A549 (cell line): ENCODE measurements around the gene DCBLD1. TPM values are rescaled to one million over a fixed set of nuclear protein-coding genes. Genes with fewer than 3 reads are reported as not detected.

Experiments used
- ATAC-seq, 2 experiments: fragments of 200-7000 bp in 1 of 2; fragments of >200 bp in 1 of 2; cut with Nextera tagmentation in 1 of 2; cut with Tn5 transposase in 1 of 2; 3 replicates each; pipeline versions ENCODE4 v1.8.0 to v1.9.1; 2018 to 2020; ENCODE audit warnings: mild to moderate bottlenecking in 1 of 2, moderate library complexity in 1 of 2
- CTCF ChIA-PET: fragments of 300-600 bp; sonication (Branson Sonifier 250); formaldehyde crosslinking; extraction: SDS; loops from one replicate; lab custom pipeline; 2021; ENCODE audit warnings: antibody characterized with exemption, inconsistent platforms; lab: Yijun Ruan, JAX
- POLR2A ChIA-PET: fragments of 350-600 bp; formaldehyde crosslinking; extraction: SDS; loops from one replicate; lab custom pipeline; 2021; ENCODE audit warnings: antibody characterized with exemption, inconsistent platforms; lab: Yijun Ruan, JAX
- DNase-seq, 2 experiments: peaks; one replicate each; pipeline versions ENCODE4 v3.0.0 to v3.0.0-alpha.2; 2011 to 2016; ENCODE audit warnings: low read depth in 1 of 2, low spot score in 1 of 2
- FAIRE-seq: peaks from 2 replicates; lab custom pipeline; 2011; peaks lifted over from hg19 to GRCh38; lab: Jason Lieb, UNC
- H3K27ac ChIP-seq, 2 experiments: fragments of >200 bp; sonication (Bioruptor Twin); formaldehyde crosslinking; 3 replicates each; pipeline ENCODE4 v1.5.1; 2016 to 2017
- H3K4me1 ChIP-seq: fragments of >200 bp; sonication (Bioruptor Twin); formaldehyde crosslinking; 3 replicates; pipeline ENCODE4 v1.6.1; 2016
- H3K4me2 ChIP-seq: fragments of >200 bp; sonication (Bioruptor Twin); formaldehyde crosslinking; 3 replicates; pipeline ENCODE4 v1.6.1; 2016
- H3K4me3 ChIP-seq: fragments of >200 bp; sonication (Bioruptor Twin); formaldehyde crosslinking; 3 replicates; pipeline ENCODE4 v1.5.1; 2016
- H3K9me3 ChIP-seq: fragments of >200 bp; sonication (Bioruptor Twin); formaldehyde crosslinking; 3 replicates; pipeline ENCODE4 v1.6.1; 2016
- CBX2 ChIP-seq: fragments of 200-600 bp; sonication (generic); IDR thresholded peaks from 2 replicates; pipeline ENCODE4 v1.6.1; 2016; ENCODE audit warnings: low read depth, mild to moderate bottlenecking, borderline replicate concordance
- CHD4 ChIP-seq: fragments of 200-600 bp; sonication (generic); IDR thresholded peaks from 2 replicates; pipeline ENCODE4 v1.6.1; 2016; ENCODE audit warnings: antibody characterized with exemption, mild to moderate bottlenecking, borderline replicate concordance
- EHMT2 ChIP-seq: fragments of 200-600 bp; sonication (generic); IDR thresholded peaks from 2 replicates; pipeline ENCODE4 v1.6.1; 2016; ENCODE audit warnings: antibody characterized with exemption, low read depth, mild to moderate bottlenecking, moderate library complexity
- ESRRA ChIP-seq: fragments of 150-350 bp; IDR thresholded peaks from 2 replicates; pipeline ENCODE4 v1.6.1; 2014; ENCODE audit warnings: mild to moderate bottlenecking, low read length, borderline replicate concordance
- FOSB ChIP-seq: fragments of 250-450 bp; sonication (Bioruptor Pico); IDR thresholded peaks from 2 replicates; pipeline ENCODE4 v1.5.0; 2020; ENCODE audit warnings: mild to moderate bottlenecking, moderate library complexity
- FOSL2 ChIP-seq, 2 experiments: fragments of 450-650 bp in 1 of 2; fragments of >200 bp in 1 of 2; sonication (Bioruptor Twin) in 1 of 2; formaldehyde crosslinking; IDR thresholded peaks; 2 replicates each; pipeline versions ENCODE4 v1.5.0 to v1.6.1; 2016 to 2020; ENCODE audit warnings: mild to moderate bottlenecking in 1 of 2, moderate library complexity in 1 of 2
- FOXS1 ChIP-seq: fragments of 250-450 bp; sonication (Bioruptor Pico); IDR thresholded peaks from 2 replicates; pipeline ENCODE4 v1.5.0; 2020; ENCODE audit warnings: mild to moderate bottlenecking, moderate library complexity
- HDAC2 ChIP-seq: fragments of 200-600 bp; sonication (generic); IDR thresholded peaks from 2 replicates; pipeline ENCODE4 v1.6.1; 2016
- HOXA7 ChIP-seq: fragments of 250-450 bp; sonication (Bioruptor Pico); IDR thresholded peaks from 2 replicates; pipeline ENCODE4 v1.5.0; 2020; ENCODE audit warnings: mild to moderate bottlenecking, moderate library complexity
- JUN ChIP-seq, 2 experiments: fragments of >200 bp; sonication (Bioruptor Twin); formaldehyde crosslinking; IDR thresholded peaks; 2 replicates in 1 of 2; 3 replicates in 1 of 2; pipeline ENCODE4 v1.6.1; 2016 to 2017
- JUNB ChIP-seq: fragments of >200 bp; sonication (Bioruptor Twin); formaldehyde crosslinking; IDR thresholded peaks from 2 replicates; pipeline ENCODE4 v1.6.1; 2016
- KDM1A ChIP-seq: fragments of 200-600 bp; sonication (generic); IDR thresholded peaks from 2 replicates; pipeline ENCODE4 v1.6.1; 2016; ENCODE audit warnings: low read depth, mild to moderate bottlenecking
- MAZ ChIP-seq: fragments of 150-350 bp; IDR thresholded peaks from 2 replicates; pipeline ENCODE4 v1.6.1; 2014; ENCODE audit warnings: antibody characterized with exemption, low read depth, low read length, borderline replicate concordance
- NPAS2 ChIP-seq: fragments of 250-450 bp; sonication (Bioruptor Pico); IDR thresholded peaks from 2 replicates; pipeline ENCODE4 v1.8.0; 2022; ENCODE audit warnings: mild to moderate bottlenecking, moderate library complexity, borderline replicate concordance
- PHF8 ChIP-seq: fragments of 200-600 bp; sonication (generic); IDR thresholded peaks from 2 replicates; pipeline ENCODE4 v1.6.1; 2016; ENCODE audit warnings: low read depth, mild to moderate bottlenecking, antibody characterized with exemption, moderate library complexity, borderline replicate concordance
- RAD21 ChIP-seq, 2 experiments: fragments of >200 bp in 1 of 2; sonication (Bioruptor Twin) in 1 of 2; formaldehyde crosslinking in 1 of 2; IDR thresholded peaks in 1 of 2; conservative IDR thresholded peaks in 1 of 2; 2 replicates in 1 of 2; 3 replicates in 1 of 2; pipeline ENCODE4 v1.6.1; 2012 to 2018; ENCODE audit warnings: inconsistent platforms in 1 of 2
- RCOR1 ChIP-seq: fragments of 150-350 bp; IDR thresholded peaks from 2 replicates; pipeline ENCODE4 v1.6.1; 2014; ENCODE audit warnings: antibody characterized with exemption, low read length, low read depth
- RNF2 ChIP-seq: fragments of 200-600 bp; sonication (generic); IDR thresholded peaks from 2 replicates; pipeline ENCODE4 v1.6.1; 2016; ENCODE audit warnings: low read depth, mild to moderate bottlenecking, antibody characterized with exemption, moderate library complexity, borderline replicate concordance
- SMC3 ChIP-seq: fragments of >200 bp; sonication (Bioruptor Twin); formaldehyde crosslinking; IDR thresholded peaks from 3 replicates; pipeline ENCODE4 v1.6.1; 2018; ENCODE audit warnings: inconsistent platforms
- TFCP2L1 ChIP-seq: fragments of 250-450 bp; sonication (Bioruptor Pico); IDR thresholded peaks from 2 replicates; pipeline ENCODE4 v1.5.0; 2021; ENCODE audit warnings: mild to moderate bottlenecking
- TP53 ChIP-seq: fragments of 250-450 bp; sonication (Bioruptor Pico); IDR thresholded peaks from 2 replicates; pipeline ENCODE4 v1.5.0; 2021; ENCODE audit warnings: mild to moderate bottlenecking, moderate library complexity
- WGBS: methylation state at CpG from one replicate; pipeline ENCODE4 v1.1.6; 2017; ENCODE audit errors: missing lambda C conversion rate; 5-methylcytosine and 5-hydroxymethylcytosine counted together
- polyA plus RNA-seq, 4 experiments: library from polyadenylated mRNA; depleted of rRNA in 3 of 4; stranded (reverse); fragments of >200 nt; fragmentation: RNase III in 1 of 4; extraction: RNeasy Plus Mini Kit Qiagen cat#74134 plus additional on column Dnase treatment in 1 of 4; gene quantifications; 2 replicates in 3 of 4; 3 replicates in 1 of 4; pipeline ENCODE4 v1.2.3, GENCODE V29; 2011 to 2017
- TF ChIP-seq, protein P1 (sequence below): IDR thresholded peaks from 2 replicates; pipeline ENCODE4 v1.6.1; 2012
- TF ChIP-seq, protein P2 (sequence below): fragments of >200 bp; sonication (Bioruptor Twin); formaldehyde crosslinking; IDR thresholded peaks from 2 replicates; pipeline ENCODE4 v1.6.1; 2016
- TF ChIP-seq, protein P3 (sequence below): fragments of 450-650 bp; IDR thresholded peaks from 2 replicates; pipeline ENCODE4 v1.6.1; 2014; ENCODE audit warnings: antibody characterized with exemption

The DCBLD1 gene
- polyA plus RNA-seq, 2 of the 4 experiments (the other 2 are of a cell fraction), result 49.1 to 60.4 TPM

DNA sequence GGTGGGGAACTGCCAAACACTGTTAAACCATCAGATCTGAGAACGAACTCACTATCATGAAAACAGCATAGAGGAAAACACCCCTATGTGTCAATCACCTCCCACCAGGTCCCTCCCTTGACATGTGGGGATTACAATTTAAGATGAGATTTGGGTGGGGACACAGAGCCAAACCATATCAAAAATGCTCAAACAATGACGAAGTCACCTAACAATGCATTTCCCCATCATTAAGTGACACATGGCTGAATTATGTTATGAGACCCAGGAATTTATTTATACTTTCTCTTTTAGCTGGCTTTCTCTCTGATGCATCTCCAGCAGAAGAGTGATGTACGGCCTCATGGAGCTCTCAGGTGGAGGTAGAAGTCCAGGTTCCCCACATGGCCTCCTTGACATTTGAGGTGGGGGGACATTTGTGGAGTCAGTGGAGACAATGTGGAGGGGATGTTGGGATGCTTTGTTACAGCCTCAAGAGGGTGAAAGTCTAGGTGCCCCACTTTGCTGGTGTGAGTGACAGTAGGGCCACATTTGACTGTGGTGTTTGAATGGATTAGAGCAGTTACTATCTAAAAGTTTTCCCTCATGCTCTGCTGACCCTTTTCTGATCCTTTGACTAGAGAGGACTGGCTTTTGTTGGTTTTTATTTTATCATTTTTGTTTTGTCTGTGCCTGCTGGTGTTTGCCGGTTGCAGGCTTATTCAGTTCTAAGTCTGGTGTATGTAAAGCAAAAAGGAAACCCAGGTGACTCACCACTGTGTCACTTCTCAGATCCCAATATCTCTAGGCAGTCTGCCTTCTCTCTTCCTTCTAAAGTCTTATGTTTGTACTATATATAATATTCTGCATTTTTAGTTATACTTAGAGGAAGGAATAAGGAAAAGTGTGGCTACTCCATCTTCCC lies 18.5 kb upstream of the DCBLD1 start:
- CTCF ChIA-PET, result interaction anchor here (0.7 to 1.8 kb wide), 2 partner anchors 14 to 20 kb away, joined by 3 to 6 read pairs; no protein-coding TSS in a partner anchor
- Histone ChIP-seq H3K4me3 (no peak overlapping the region), H3K4me1 (peaks cover 25% of the 10 kb centered on the region), H3K9me3 (no peaks in the 10 kb centered on the region), H3K4me2 (peak overlapping the region; percentile 69), H3K27ac (peak overlapping the region; percentile 63 to 80)
- WGBS, result 35% methylated on average over 4 of the region's 4 CpGs
- POLR2A ChIA-PET, result no interaction called here
- ATAC-seq, result peak; percentile 82 to 88
- DNase-seq, result peak in 1 of 2 experiments; percentile 14
- TF ChIP-seq RNF2 (no peak), FOSL2 (IDR thresholded peaks at IDR 0.05) (peak; percentile 32; the same call in 1 of the 2 replicates), FOSL2 (CRISPR knock-in tag; IDR thresholded peaks at IDR 0.05) (peak; percentile 41), JUNB (peak; percentile 28; the same call in 1 of the 2 replicates)
- TF ChIP-seq, protein P1, sequence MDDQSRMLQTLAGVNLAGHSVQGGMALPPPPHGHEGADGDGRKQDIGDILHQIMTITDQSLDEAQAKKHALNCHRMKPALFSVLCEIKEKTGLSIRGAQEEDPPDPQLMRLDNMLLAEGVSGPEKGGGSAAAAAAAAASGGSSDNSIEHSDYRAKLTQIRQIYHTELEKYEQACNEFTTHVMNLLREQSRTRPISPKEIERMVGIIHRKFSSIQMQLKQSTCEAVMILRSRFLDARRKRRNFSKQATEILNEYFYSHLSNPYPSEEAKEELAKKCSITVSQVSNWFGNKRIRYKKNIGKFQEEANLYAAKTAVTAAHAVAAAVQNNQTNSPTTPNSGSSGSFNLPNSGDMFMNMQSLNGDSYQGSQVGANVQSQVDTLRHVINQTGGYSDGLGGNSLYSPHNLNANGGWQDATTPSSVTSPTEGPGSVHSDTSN, result no peak
- TF ChIP-seq, protein P2, sequence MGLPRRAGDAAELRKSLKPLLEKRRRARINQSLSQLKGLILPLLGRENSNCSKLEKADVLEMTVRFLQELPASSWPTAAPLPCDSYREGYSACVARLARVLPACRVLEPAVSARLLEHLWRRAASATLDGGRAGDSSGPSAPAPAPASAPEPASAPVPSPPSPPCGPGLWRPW, result no peak
- FAIRE-seq, result no peak

DNA sequence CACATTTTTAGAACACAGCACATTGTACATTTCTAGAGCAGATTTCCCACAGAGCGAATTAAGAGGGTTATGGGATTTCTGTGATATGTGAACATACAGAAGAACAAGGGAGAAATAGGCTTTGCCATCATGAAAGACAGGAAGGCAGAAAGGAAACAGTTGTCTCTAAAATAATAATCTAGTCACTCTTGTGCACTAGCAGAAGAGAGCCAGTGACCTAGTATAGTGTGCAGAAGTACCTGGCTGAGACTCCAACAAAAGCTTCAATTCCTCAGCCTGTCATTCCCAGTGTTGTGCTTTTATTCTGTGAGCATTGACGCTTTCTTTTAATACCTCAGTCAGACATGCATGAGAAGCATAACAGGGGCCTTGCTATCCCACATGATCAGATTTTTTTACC lies 17.8 kb upstream of the DCBLD1 start:
- Histone ChIP-seq H3K9me3 (no peaks in the 10 kb centered on the region), H3K27ac (peak overlapping the region; percentile 63 to 80), H3K4me1 (peaks cover 25% of the 10 kb centered on the region), H3K4me3 (no peak overlapping the region), H3K4me2 (peak overlapping the region; percentile 69)
- ChIA-PET POLR2A (no interaction called here), CTCF (interaction anchor here (0.7 to 1.8 kb wide), 2 partner anchors 15 to 21 kb away, joined by 3 to 6 read pairs; no protein-coding TSS in a partner anchor)
- TF ChIP-seq CHD4 (no peak), ESRRA (no peak)
- FAIRE-seq, result no peak
- 67% methylated on average over 2 of the region's 2 CpGs for WGBS
- DNase-seq, result no peak
- ATAC-seq, result peak; percentile 42 to 45; a peak in 3 of 6 replicates

DNA sequence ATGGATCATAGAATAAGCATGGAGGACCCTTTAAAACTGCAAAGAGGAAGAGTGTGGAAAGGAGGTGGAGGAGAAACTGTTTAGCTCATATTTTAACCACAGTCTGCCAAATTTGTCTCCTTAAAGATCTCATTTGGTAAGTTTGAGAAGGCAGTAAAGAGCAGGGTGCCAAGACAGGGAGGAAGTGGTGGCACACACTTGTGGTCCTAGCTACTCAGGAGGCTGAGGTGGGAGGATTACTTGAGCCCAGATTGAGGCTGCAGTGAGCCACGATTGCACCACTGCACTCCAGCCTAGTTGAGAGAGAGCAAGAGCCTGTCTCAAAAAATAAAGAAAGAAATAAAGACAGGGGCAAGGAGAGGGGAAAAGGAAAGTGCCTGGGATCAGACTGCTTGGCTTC lies 16.8 kb upstream of the DCBLD1 start:
- peak overlapping the region; percentile 63 to 80; a peak in 4 of 6 replicates for H3K27ac ChIP-seq
- FAIRE-seq, result no peak
- no peak overlapping the region for H3K4me2 ChIP-seq
- no peak for TF ChIP-seq NPAS2 (CRISPR knock-in tag)
- TF ChIP-seq JUN (IDR thresholded peaks at IDR 0.05), result no peak
- no peak for TF ChIP-seq TFCP2L1
- TF ChIP-seq HDAC2, result no peak
- TF ChIP-seq FOXS1 (CRISPR knock-in tag), result no peak
- TF ChIP-seq MAZ, result no peak
- TF ChIP-seq EHMT2, result no peak
- no peak for TF ChIP-seq SMC3
- no peak for TF ChIP-seq KDM1A
- no peak for TF ChIP-seq RAD21 (conservative IDR thresholded peaks at IDR 0.05 in 1 of 2, IDR thresholded peaks at IDR 0.05 in 1 of 2)
- no peak for TF ChIP-seq PHF8
- TF ChIP-seq FOSB, result no peak
- TF ChIP-seq, protein P3, sequence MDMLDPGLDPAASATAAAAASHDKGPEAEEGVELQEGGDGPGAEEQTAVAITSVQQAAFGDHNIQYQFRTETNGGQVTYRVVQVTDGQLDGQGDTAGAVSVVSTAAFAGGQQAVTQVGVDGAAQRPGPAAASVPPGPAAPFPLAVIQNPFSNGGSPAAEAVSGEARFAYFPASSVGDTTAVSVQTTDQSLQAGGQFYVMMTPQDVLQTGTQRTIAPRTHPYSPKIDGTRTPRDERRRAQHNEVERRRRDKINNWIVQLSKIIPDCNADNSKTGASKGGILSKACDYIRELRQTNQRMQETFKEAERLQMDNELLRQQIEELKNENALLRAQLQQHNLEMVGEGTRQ, result no peak
- no peak for TF ChIP-seq CBX2
- TF ChIP-seq, protein P1, result no peak
- TF ChIP-seq HOXA7 (CRISPR knock-in tag), result no peak
- no peak for TF ChIP-seq TP53 (CRISPR knock-in tag)
- no peak for TF ChIP-seq RCOR1
- TF ChIP-seq CHD4, result no peak
- H3K9me3 ChIP-seq, result no peaks in the 10 kb centered on the region
- no peak overlapping the region for H3K4me3 ChIP-seq
- ChIA-PET POLR2A (no interaction called here), CTCF (interaction anchor here (0.7 to 1.8 kb wide), 3 partner anchors 11 to 16 kb away, joined by 3 to 6 read pairs (median 4); no protein-coding TSS in a partner anchor)
- 6% methylated on average over 1 of the region's 1 CpG for WGBS
- no peak for DNase-seq
- no peak for ATAC-seq
- peaks cover 25% of the 10 kb centered on the region for H3K4me1 ChIP-seq
